Regular cardiac myocyte (primary cell): Measurements from ENCODE around the gene DUS2. TPM values are rescaled to one million over a fixed set of nuclear protein-coding genes. Genes with fewer than 3 reads are reported as not detected.

Source experiments
- total RNA-seq: library from RNA; depleted of rRNA; stranded (reverse); fragments of >200 nt; gene quantifications from 2 replicates; pipeline ENCODE4 v1.2.3, GENCODE V29; 2014

The DUS2 gene
- total RNA-seq: 14.4 and 23.2 TPM in 2 replicates

DNA sequence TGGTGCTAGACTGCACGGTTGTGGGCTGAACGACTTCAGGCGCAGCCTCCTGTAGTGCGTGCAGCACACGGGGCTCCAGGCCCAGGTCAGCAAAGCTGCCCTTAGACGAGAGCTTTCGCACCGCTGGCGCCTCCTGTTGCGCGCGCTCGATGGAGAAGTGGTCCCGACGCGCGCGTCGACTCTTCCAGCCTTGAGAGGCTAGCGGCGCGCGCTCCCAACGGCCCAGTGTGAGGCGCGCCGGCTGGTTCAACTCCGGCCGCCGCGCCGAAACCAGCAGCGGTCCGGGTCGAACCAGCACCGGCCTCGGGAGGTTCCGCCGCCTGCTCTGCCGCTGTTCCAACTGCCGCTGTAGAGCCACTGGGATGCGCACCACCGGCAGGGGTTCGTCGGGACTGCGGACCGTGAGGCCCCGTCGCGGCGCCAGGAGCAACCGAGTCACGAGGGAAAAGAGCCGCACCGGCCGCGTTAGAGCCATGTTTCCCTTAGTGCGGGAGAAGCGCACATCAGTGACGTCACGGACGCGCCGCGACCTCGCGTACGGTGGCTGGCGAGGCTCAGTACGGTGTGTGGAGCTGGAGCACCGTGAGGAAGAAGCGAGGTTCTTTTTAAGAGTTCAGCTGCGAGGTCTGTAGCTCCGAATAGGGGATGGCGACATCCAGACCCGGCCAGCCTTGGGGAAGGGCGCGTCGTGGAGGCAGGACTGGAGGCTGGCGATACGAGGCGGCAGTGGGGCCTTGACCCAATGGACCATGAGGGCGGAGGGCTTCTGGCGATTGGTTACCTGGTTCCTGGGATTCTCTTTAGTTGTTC is at the start of gene DUS2, which contains the start of gene DDX28:
Gene DUS2 (plus strand): TSS at position 557 of the 810 bp plus-strand sequence. CDS start 14,740 bp downstream, outside the sequence.
Gene DDX28 (minus strand): TSS at position 505 of the 810 bp plus-strand sequence. CDS start 30 bp downstream, at position 475.

GRCh38 chr16:67979955-67980678 is 43.0 kb upstream of the DUS2 start, which contains the start of gene DPEP3:
Gene DPEP3, minus strand, starts transcription at chr16:67980499. Its CDS starts 119 bp downstream, at chr16:67980380.

GRCh38 chr16:67998779-67999688 is 24.1 kb upstream of the DUS2 start, which contains the start of gene DPEP2:
Gene DPEP2, minus strand, starts transcription at chr16:67999484. Its CDS starts 6,272 bp downstream, at chr16:67993212.

DNA sequence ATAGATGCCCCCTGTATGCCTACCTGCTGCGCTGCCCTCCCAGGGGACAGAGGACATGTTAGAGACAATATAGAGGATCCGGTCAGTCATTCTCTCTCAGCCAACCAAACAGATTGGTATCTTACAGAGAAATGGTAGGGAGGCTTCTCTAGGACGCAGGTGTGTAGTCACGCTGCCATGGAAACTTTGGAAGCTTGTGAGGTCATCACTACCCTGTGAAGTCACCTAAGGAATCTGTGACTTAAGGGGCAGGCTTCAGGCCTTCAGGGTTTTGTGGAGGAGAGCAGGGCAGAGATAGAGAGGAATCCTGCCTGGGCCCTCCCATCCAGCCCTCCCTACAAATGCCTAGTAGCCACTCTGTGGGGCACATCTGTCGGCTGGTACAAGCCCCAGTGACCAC is 7.4 kb upstream of the DUS2 start, which contains the start of gene DPEP2NB:
Gene DPEP2NB (minus strand): TSS at position 231 of the 400 bp plus-strand sequence. CDS start 141 bp downstream, at position 90.

DNA sequence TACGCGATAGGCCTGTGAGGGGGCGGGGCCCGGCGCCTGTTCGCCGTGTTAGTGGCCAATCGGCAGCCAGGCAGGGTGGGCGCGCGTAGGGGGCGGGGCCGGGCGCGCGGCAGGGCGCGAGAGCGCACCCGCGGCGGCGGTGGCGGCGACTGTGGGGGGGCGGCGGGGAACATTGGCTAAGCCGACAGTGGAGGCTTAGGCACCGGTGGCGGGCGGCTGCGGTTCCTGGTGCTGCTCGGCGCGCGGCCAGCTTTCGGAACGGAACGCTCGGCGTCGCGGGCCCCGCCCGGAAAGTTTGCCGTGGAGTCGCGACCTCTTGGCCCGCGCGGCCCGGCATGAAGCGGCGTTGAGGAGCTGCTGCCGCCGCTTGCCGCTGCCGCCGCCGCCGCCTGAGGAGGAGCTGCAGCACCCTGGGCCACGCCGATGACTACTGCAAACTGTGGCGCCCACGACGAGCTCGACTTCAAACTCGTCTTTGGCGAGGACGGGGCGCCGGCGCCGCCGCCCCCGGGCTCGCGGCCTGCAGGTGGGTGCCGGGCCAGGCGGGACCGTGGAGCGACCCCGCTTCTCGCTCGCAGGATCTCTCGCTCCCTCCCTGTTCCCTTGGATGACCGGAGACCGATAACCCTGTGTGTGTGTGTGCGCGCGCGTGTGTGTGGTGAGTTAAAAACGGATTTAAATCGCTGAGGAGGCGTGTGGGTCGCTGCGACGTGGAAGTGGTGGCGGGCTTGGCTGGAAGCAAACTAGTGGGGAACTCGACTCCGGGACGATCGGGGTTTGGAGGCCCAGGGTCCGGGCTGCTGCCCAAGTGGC is 62.4 kb downstream of the DUS2 start, which contains the start of gene NFATC3:
Gene NFATC3 (plus strand): TSS at position 112 of the 813 bp plus-strand sequence. CDS start 312 bp downstream, at position 424.

Other genes starting within 250 kb of the DUS2 start
- 3.1 and 3.8 TPM in 2 replicates for gene RANBP10, start 216.7 kb upstream of the DUS2 start, total RNA-seq
- 0.38 and 1.1 TPM in 2 replicates for gene TSNAXIP1, start 216.4 kb upstream of the DUS2 start, total RNA-seq
- gene THAP11, start 181.0 kb upstream of the DUS2 start, total RNA-seq: 34.7 and 39.5 TPM in 2 replicates
- gene NUTF2, start 176.4 kb upstream of the DUS2 start, total RNA-seq: 153 and 331 TPM in 2 replicates
- gene CENPT, start 175.6 kb upstream of the DUS2 start, total RNA-seq: 24.2 and 40.6 TPM in 2 replicates
- 32.7 and 59.4 TPM in 2 replicates for gene EDC4, start 150.2 kb upstream of the DUS2 start, total RNA-seq
- not detected in 2 replicates for gene NRN1L, start 138.4 kb upstream of the DUS2 start, total RNA-seq
- 13.5 and 14.8 TPM in 2 replicates for gene PSKH1, start 130.0 kb upstream of the DUS2 start, total RNA-seq
- 0.56 and 0.96 TPM in 2 replicates for gene CTRL, start 91.4 kb upstream of the DUS2 start, total RNA-seq
- 47.9 and 55.8 TPM in 2 replicates for gene PSMB10, start 86.4 kb upstream of the DUS2 start, total RNA-seq
- gene LCAT, start 79.2 kb upstream of the DUS2 start, total RNA-seq: 3.1 and 8.5 TPM in 2 replicates
- 103 and 122 TPM in 2 replicates for gene SLC12A4, start 54.6 kb upstream of the DUS2 start, total RNA-seq
- gene DPEP3, start 42.8 kb upstream of the DUS2 start, total RNA-seq: not detected in 2 replicates
- under 0.01 TPM in 1 of 2 replicates, not detected in the other for gene DPEP2, start 23.8 kb upstream of the DUS2 start, total RNA-seq
- gene DPEP2NB, start 7.4 kb upstream of the DUS2 start, total RNA-seq: not detected in 2 replicates
- 6.2 and 10.2 TPM in 2 replicates for gene DDX28, start 52 bp upstream of the DUS2 start, total RNA-seq
- gene NFATC3, start 62.1 kb downstream of the DUS2 start, total RNA-seq: 9.2 and 12.1 TPM in 2 replicates
- gene ESRP2, start 212.8 kb downstream of the DUS2 start, total RNA-seq: under 0.01 and 0.28 TPM in 2 replicates
- gene PLA2G15, start 222.1 kb downstream of the DUS2 start, total RNA-seq: 22.8 and 40.9 TPM in 2 replicates
- 16.6 and 20.5 TPM in 2 replicates for gene SLC7A6, start 241.2 kb downstream of the DUS2 start, total RNA-seq